Activated naive CD8-positive, alpha-beta T cell treated with anti-CD3 and anti-CD28 coated beads for 36 hours (primary cell): ENCODE results near the gene C2CD2. TPM values are rescaled to one million over a fixed set of nuclear protein-coding genes. Genes with fewer than 3 reads are reported as not detected.

Experiments
- DNase-seq: peaks from one replicate; pipeline ENCODE4 v3.0.0; 2021
- H3K27ac Mint-ChIP-seq: one replicate; pipeline ENCODE4 v1.8.0; 2022; ENCODE audit warnings: mild to moderate bottlenecking, moderate library complexity, mixed read lengths
- H3K27me3 Mint-ChIP-seq: one replicate; pipeline ENCODE4 v1.8.0; 2022; ENCODE audit warnings: mild to moderate bottlenecking, mixed read lengths
- H3K36me3 Mint-ChIP-seq: one replicate; pipeline ENCODE4 v1.8.0; 2021; ENCODE audit warnings: mild to moderate bottlenecking, mixed read lengths
- H3K4me1 Mint-ChIP-seq: one replicate; pipeline ENCODE4 v1.8.0; 2021; ENCODE audit warnings: mixed read lengths
- H3K4me3 Mint-ChIP-seq: one replicate; pipeline ENCODE4 v1.8.0; 2022; ENCODE audit warnings: mild to moderate bottlenecking, moderate library complexity, mixed read lengths
- H3K9me3 Mint-ChIP-seq: one replicate; pipeline ENCODE4 v1.8.0; 2022; ENCODE audit warnings: mixed read lengths
- total RNA-seq, 2 experiments: library from RNA; stranded (reverse); gene quantifications; one replicate each; pipeline ENCODE4 v1.2.3, GENCODE V29; 2021

Gene C2CD2
- total RNA-seq, 2 experiments from 2014 or later: 6.3 to 7.6 TPM

DNA sequence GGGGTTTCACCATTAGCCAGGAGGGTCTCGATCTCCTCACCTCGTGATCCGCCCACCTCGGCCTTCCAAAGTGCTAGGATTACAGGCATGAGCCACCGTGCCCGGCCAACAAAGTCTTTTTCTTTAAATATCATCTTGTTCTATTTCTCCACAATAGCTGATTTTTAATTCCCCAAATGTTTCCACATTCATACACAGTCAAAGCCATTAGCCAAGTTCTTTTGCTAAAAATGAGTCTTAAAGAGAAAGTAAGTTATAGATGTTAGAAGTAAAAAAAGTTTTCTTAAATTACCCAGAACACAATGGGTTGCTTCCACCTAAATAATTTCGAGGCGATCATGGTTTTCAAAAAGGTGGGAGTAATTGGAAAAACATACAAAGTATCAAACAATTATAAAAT is 30.6 kb downstream of the C2CD2 start:
- Mint-ChIP-seq H3K9me3 (no peaks in the 10 kb centered on the region), H3K4me3 (peak overlapping the region; percentile 18), H3K27ac (peak overlapping the region; percentile 84), H3K36me3 (peaks cover 5% of the 10 kb centered on the region), H3K4me1 (peaks cover 54% of the 10 kb centered on the region), H3K27me3 (no peaks in the 10 kb centered on the region)
- no peak for DNase-seq

DNA sequence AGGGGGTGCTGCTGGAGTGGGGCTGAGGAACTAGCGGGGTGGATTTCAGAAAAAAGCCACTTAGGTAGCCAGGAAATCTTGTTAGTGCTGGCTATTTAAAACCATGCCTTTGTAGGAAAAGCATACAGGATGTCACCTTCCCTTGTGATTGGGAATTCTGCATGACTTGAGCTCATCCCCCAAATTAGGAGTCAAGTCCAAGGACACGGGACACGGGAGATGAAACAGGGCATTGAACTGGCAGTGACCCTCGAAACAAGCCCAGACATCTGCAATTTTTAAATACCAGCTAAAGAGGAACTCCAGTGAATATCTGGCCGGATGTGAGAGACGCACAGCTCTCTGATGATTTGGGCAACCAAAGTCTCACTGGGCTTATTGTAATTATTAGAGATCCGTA is 32.8 kb downstream of the C2CD2 start:
- Mint-ChIP-seq H3K27ac (no peak overlapping the region), H3K4me3 (no peak overlapping the region), H3K36me3 (peaks cover 3% of the 10 kb centered on the region), H3K4me1 (peaks cover 37% of the 10 kb centered on the region), H3K9me3 (no peaks in the 10 kb centered on the region), H3K27me3 (no peaks in the 10 kb centered on the region)
- DNase-seq: no peak

DNA sequence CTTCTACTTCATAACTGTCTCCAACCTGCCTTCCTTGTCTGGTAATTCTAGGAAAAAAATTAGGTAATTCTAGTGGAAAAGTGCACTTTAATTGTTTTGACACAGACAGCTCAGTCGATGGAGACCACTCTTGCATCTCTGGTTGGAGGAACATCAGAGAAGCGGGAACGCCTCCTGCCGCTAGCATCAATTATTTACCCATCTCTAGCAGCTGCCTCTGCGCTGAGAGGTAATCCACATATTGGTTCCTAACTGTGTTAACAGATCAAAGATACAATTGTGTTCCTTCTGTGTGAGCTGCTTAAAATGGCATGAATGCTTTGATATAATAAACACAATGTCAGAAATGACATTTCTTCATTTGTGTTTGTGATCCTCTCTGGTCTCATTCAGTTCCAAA is 33.3 kb downstream of the C2CD2 start:
- no peak for DNase-seq
- peaks cover 3% of the 10 kb centered on the region for H3K36me3 Mint-ChIP-seq
- H3K4me1 Mint-ChIP-seq: peaks cover 32% of the 10 kb centered on the region
- H3K9me3 Mint-ChIP-seq: no peaks in the 10 kb centered on the region
- no peak overlapping the region for H3K4me3 Mint-ChIP-seq
- no peak overlapping the region for H3K27ac Mint-ChIP-seq
- H3K27me3 Mint-ChIP-seq: no peaks in the 10 kb centered on the region

DNA sequence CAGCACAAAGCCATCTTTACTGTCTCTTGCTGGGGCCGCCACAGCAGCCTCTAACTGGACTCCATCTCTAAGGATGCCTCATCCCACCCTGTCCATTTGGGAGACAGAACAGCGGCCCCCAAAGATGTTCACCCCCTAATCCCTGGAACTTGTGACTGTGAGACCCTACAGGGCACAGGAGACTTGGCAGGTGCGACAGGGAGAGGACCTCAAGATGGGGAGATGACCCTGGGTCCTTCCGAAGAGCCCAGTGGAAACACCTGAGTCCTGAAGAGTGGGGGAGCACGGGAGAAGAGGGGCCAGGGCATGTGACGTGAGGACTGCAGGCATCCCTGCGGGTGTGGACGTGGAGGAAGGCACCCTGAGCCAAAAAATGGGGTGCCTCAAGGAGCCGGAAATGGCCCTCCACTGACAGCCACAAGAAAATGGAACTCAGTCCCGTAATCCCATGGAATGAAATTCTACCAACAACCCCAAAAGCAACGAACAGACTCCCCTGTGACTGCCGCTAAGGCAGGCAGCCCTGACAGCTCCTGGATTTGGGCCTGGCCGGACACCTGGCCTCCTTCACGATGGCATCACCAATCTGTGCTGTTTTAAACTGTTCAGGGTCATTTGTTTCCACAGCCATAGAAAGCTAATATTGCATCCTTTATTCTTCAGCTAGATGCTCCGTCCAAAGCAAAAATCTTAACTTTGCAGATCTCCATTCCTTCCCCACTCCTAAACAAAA is 34.0 kb downstream of the C2CD2 start:
- no peaks in the 10 kb centered on the region for H3K27me3 Mint-ChIP-seq
- H3K27ac Mint-ChIP-seq: no peak overlapping the region
- H3K4me3 Mint-ChIP-seq: no peak overlapping the region
- peaks cover 27% of the 10 kb centered on the region for H3K4me1 Mint-ChIP-seq
- no peaks in the 10 kb centered on the region for H3K9me3 Mint-ChIP-seq
- peaks cover 3% of the 10 kb centered on the region for H3K36me3 Mint-ChIP-seq
- no peak for DNase-seq

DNA sequence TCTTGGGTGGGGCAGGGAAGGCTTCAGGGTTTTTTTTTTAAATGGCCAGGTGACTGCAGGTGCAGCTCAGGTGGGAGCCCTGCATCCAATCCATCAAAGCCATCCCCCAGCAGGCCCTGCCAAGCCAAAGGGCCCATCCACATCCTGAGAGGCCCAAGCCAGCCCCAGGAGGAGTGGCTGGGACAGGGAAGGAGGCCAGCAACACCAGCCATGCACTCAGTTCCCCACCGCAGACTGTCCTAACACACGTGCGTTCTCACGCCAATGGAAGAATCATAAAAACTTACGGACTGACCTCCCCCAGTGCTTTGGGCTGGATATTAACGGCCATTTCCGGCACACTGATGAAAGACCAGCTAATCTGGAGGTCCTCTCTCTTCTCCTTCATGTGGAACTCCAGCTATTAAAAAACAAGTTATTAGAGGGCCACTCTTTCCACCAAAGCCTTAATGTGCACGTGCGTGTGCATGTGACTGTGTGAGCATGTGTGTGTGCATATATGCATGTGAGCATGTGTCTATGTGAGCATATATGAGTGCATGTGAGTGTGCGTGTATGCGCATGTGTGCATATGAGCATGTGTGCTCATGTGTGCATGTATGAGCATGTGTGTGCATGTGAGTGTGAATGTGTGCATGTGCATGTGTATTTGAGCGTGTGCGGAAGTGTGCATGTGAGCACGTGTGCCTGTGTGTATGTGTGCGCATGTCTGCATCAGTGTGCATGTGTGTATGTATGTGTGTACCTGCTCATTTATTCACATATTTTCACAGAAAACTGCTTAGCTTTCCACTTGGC is 35.1 kb downstream of the C2CD2 start:
- peaks cover 3% of the 10 kb centered on the region for H3K36me3 Mint-ChIP-seq
- no peaks in the 10 kb centered on the region for H3K9me3 Mint-ChIP-seq
- H3K4me1 Mint-ChIP-seq: peaks cover 18% of the 10 kb centered on the region
- no peak overlapping the region for H3K27ac Mint-ChIP-seq
- H3K4me3 Mint-ChIP-seq: no peak overlapping the region
- H3K27me3 Mint-ChIP-seq: no peaks in the 10 kb centered on the region
- no peak for DNase-seq

DNA sequence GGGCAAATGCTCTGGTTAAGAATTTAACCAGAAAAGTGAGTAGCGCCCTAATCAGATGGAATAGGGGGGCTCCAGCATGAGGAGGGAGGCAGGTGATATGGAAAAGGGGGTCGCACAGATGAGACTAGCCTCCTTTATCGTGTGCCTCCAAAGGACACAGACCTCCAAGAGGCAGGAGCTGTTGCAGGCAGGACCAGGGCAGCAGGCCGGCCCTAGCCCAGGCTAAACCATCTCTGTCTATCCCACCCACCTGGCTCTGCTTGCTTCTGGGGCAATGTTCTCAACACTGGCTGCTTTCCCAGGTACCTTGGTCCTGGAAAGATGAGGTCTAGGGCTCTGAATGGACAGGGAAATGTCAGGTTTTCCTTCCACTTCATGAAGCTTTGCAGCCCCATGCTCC is 36.3 kb downstream of the C2CD2 start:
- Mint-ChIP-seq H3K4me1 (peaks cover 8% of the 10 kb centered on the region), H3K4me3 (no peak overlapping the region), H3K27ac (no peak overlapping the region), H3K36me3 (peaks cover 1% of the 10 kb centered on the region), H3K9me3 (no peaks in the 10 kb centered on the region), H3K27me3 (no peaks in the 10 kb centered on the region)
- no peak for DNase-seq

DNA sequence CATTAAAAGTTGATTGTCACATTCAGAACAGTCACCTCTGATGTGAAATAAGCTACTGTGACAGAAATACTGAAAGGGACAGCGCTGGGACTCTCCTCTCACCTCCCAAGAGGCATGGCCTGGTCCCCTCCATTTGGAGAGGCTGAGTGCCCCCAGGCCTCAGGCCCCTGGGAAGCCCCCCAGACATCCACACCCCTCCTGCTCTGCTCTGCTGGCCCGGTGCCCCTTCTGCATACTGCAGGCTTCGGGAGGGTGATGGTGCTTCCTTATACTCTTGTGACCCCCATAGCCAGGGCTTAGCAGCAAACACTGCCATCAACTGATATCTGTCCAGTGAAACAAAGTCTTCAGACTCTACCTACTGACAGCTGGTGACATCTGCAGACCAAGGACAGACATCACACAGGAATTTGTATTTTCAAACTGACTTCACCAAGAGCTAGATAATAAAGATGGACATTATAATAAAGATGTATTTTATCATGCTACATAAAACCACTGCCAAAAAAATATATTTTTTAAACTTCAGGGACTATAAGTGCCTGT is 36.9 kb downstream of the C2CD2 start:
- Mint-ChIP-seq H3K36me3 (peaks cover 1% of the 10 kb centered on the region), H3K4me3 (no peak overlapping the region), H3K4me1 (peaks cover 5% of the 10 kb centered on the region), H3K9me3 (no peaks in the 10 kb centered on the region), H3K27ac (no peak overlapping the region), H3K27me3 (no peaks in the 10 kb centered on the region)
- no peak for DNase-seq

DNA sequence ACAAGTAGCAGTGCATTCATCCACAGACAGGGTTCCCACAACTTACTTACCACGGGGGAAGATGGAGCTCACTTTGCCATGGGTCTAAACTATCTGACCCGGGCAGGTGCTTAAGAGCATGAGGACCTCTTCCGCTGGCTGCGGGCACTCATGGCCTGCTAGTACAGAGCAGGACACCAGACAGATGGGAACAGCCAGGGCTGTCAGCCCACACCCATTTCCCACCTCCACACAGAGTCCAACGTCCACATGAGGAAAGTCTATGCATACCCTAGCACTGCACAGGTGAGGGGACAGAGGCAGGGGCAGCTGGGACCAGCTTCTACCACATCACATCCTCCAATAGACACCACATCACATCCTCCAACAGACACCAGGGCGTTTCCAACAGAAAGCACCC is 38.9 kb downstream of the C2CD2 start:
- DNase-seq: no peak
- H3K4me1 Mint-ChIP-seq: no peaks in the 10 kb centered on the region
- no peaks in the 10 kb centered on the region for H3K36me3 Mint-ChIP-seq
- no peak overlapping the region for H3K27ac Mint-ChIP-seq
- H3K9me3 Mint-ChIP-seq: no peaks in the 10 kb centered on the region
- H3K27me3 Mint-ChIP-seq: no peaks in the 10 kb centered on the region
- no peak overlapping the region for H3K4me3 Mint-ChIP-seq

DNA sequence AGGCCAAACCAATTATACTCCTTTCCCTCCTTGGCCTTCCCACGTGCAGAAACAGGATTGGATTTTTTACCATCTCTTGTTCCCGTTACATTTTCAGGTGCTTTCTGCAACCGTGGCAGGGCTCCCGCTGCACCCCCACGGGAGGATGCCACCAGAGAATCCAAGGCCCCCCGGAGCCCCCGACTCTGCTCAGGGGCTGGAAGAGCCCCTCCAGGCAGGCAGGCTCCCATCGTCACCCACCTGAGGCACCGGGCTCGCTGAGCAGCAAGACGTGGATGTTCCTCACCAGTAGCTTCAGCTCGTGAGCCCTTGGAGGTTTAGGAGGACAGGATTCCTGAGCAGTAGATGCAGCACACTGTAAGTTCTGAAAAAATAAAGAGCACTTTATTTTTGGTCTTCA is 39.5 kb downstream of the C2CD2 start:
- H3K36me3 Mint-ChIP-seq: no peaks in the 10 kb centered on the region
- no peaks in the 10 kb centered on the region for H3K4me1 Mint-ChIP-seq
- no peak overlapping the region for H3K4me3 Mint-ChIP-seq
- H3K27ac Mint-ChIP-seq: no peak overlapping the region
- no peaks in the 10 kb centered on the region for H3K9me3 Mint-ChIP-seq
- H3K27me3 Mint-ChIP-seq: no peaks in the 10 kb centered on the region
- DNase-seq: no peak

DNA sequence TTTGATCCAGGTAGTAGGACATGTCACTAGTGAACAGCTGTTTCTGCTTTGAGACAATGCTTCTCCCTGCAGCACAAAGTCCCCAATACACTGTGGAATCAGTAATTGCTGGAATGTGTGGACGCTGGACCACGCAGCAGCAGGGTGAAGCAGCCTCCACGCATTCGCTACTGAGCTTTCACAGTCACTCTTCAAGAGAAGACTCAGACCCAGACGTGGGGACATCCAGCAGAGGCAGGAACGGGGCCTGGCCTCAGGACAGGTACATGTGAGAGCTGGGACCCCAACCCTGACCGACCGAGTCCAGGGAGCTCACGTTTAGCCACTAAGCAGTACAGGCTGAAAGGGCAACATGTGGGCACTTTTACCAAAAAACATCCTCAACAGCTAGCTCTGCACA is 40.6 kb downstream of the C2CD2 start:
- Mint-ChIP-seq H3K9me3 (no peaks in the 10 kb centered on the region), H3K4me1 (no peaks in the 10 kb centered on the region), H3K27ac (no peak overlapping the region), H3K4me3 (no peak overlapping the region), H3K27me3 (no peaks in the 10 kb centered on the region), H3K36me3 (no peaks in the 10 kb centered on the region)
- DNase-seq: no peak

DNA sequence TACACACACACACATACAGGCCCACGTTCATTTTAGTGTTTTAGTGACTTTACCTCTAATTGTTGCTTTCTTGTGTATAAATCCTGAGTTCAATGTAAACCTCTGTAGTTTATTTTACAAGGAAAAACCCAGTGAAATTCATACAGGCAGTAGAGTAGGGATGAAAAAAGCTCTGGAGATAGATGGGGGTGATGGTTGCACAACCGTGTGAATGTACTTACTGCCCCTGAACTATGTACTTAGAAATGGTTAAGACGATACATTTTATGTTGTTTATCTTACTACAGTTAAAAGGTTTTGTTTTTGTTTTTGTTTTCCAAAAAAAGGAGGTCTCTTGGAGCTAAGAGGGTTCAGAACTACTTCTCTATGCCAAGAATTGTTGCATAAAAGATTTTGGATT is 45.0 kb downstream of the C2CD2 start:
- no peaks in the 10 kb centered on the region for H3K9me3 Mint-ChIP-seq
- no peaks in the 10 kb centered on the region for H3K4me1 Mint-ChIP-seq
- H3K4me3 Mint-ChIP-seq: no peak overlapping the region
- no peak for DNase-seq
- no peaks in the 10 kb centered on the region for H3K27me3 Mint-ChIP-seq
- peaks cover 6% of the 10 kb centered on the region for H3K36me3 Mint-ChIP-seq
- H3K27ac Mint-ChIP-seq: no peak overlapping the region

DNA sequence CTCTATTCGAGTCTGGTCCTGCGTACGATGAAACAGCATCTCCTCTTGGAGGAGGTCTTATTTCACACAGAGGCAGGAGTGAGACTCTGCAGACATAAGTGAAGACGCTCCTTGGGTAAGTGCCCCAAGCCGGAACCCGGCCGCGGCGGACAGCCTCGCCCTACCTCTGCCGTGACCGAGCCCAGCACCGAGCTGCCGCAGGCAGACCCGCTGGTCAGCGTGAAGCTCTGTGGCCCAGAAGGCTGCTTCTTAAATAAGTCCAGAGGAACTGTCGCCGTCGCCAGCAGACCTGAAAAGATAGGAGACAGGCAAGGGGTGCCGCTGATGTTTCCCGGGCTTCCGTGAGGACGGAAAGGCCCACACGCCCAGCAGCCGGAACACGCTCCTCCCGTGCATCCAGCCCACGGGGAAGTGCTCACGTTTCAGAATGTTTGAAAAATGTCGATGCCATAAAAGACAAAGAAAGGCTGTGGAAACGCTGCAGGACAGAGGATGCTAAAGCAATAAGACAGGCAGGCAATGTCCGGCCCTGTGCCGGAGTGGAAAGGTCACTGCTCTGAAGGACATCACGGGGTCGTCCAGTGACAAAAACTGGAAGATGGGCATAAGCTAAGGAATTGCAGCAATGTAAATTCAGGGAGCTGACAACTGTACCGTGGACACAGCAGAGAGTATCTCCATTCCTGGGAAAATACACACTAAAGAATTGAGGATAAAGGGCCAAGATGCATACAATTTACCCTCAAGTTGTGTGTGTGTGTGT is 46.1 kb downstream of the C2CD2 start:
- DNase-seq: no peak
- peaks cover 6% of the 10 kb centered on the region for H3K36me3 Mint-ChIP-seq

DNA sequence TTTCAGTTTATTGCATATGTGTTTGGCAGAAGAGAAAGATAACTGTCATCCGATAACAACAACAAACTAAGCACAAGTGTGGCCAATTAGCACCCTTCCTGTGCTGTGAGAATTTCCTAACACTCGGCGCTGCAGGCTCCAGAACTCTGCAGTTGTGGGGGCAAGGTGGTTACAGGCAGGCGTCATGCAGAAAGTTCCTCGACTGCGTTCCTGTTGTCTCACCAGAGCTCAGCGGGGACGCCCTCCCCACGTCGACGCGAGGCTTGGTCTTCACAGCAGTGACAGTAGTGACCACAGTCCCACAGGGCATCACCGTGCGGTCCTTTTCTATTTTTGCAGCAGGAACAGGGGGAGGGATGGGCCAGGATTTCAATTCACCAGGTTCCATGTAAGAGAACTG is 47.0 kb downstream of the C2CD2 start:
- Mint-ChIP-seq H3K4me1 (no peaks in the 10 kb centered on the region), H3K4me3 (no peak overlapping the region), H3K36me3 (peaks cover 6% of the 10 kb centered on the region), H3K9me3 (no peaks in the 10 kb centered on the region), H3K27me3 (no peaks in the 10 kb centered on the region), H3K27ac (no peak overlapping the region)
- no peak for DNase-seq

More for the DNA sequence above, 46.1 kb downstream of the C2CD2 start:
- Mint-ChIP-seq H3K27ac (no peak overlapping the region), H3K4me3 (no peak overlapping the region), H3K4me1 (no peaks in the 10 kb centered on the region), H3K27me3 (no peaks in the 10 kb centered on the region), H3K9me3 (no peaks in the 10 kb centered on the region)

DNA sequence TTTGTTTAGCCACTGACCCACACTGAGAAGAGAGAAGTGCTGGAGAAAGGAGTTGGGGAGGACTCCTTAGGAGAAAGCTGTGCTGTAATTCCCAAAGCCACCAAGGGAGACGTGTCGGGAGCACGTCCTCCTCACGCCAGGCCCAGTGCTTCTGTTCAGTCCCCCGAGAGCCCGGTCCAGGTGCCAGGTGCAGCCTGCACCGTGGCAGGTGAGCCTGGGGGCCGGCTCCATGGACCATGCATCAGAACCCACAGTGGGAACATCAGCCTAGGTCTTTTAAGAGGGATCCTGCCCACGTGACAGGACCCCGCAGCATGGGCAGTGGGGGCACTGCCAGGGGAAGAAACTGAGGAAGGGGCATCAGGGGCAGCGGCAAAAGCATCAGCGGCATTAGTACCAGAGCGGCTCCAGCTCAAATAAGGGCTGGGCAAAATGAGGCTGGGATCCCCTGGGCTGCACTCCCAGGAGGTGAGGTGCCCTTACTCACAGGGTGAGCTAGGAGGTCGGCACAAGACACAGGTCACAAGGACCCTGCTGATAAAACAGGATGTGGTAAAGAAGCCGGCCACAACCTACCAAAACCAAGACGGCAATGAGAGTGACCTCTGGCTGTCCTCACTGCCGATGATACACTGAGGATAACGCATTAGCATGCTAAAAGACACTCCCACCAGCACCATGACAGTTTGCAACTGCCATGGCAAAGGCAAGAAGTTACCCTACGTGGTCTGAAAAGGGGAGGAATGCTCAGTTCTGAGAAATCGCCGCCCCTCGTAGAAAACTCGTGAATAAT is 50.1 kb downstream of the C2CD2 start:
- peaks cover 26% of the 10 kb centered on the region for H3K4me1 Mint-ChIP-seq
- no peak for DNase-seq
- no peaks in the 10 kb centered on the region for H3K9me3 Mint-ChIP-seq
- H3K27me3 Mint-ChIP-seq: no peaks in the 10 kb centered on the region
- H3K36me3 Mint-ChIP-seq: peaks cover 18% of the 10 kb centered on the region
- H3K4me3 Mint-ChIP-seq: no peak overlapping the region
- no peak overlapping the region for H3K27ac Mint-ChIP-seq
